Ovary (tissue), 9 donors: ENCODE results near the gene C16orf54. TPM values are rescaled to one million over a fixed set of nuclear protein-coding genes. Genes with fewer than 3 reads are reported as not detected.

Experiments used
- DNase-seq, 5 donors: peaks; one replicate each; pipeline ENCODE4 v3.0.0-alpha.2; 2019 to 2020
- H3K27ac ChIP-seq, 2 donors: fragments of 200-600 bp; one replicate each; pipeline versions ENCODE4 v1.5.1 to v1.8.0; 2019 to 2022
- H3K27me3 ChIP-seq: fragments of 200-600 bp; one replicate; pipeline ENCODE4 v1.8.0; 2022
- H3K36me3 ChIP-seq: fragments of 200-600 bp; sonication (generic); one replicate; pipeline ENCODE4 v1.5.1; 2019
- H3K4me1 ChIP-seq: one replicate; pipeline ENCODE4 v1.8.1; 2013; ENCODE audit warnings: mild to moderate bottlenecking, moderate library complexity; ENCODE audit not compliant: insufficient read depth
- H3K4me3 ChIP-seq: fragments of 200-600 bp; sonication (generic); one replicate; pipeline ENCODE4 v1.5.1; 2017
- H3K9me3 ChIP-seq, 2 donors: fragments of 200-600 bp in 1 of 2; sonication (generic) in 1 of 2; one replicate each; pipeline versions ENCODE4 v1.5.1 to v1.8.1; 2013 to 2019; ENCODE audit warnings: mild to moderate bottlenecking in 1 of 2, moderate library complexity in 1 of 2
- CTCF ChIP-seq, 3 donors: fragments of 450-650 bp in 2 of 3; fragments of 200-600 bp in 1 of 3; IDR thresholded peaks; one replicate each; pipeline versions ENCODE4 v1.5.1 to v1.8.0; 2016 to 2022; ENCODE audit warnings: antibody characterized with exemption in 3 of 3, mild to moderate bottlenecking in 1 of 3
- EP300 ChIP-seq: sonication (generic); formaldehyde crosslinking; IDR thresholded peaks from one replicate; pipeline ENCODE4 v1.6.1; 2017; ENCODE audit warnings: antibody characterized with exemption
- POLR2A ChIP-seq: fragments of 450-650 bp; IDR thresholded peaks from one replicate; pipeline ENCODE4 v1.6.1; 2017; ENCODE audit warnings: antibody characterized with exemption, mild to moderate bottlenecking, moderate library complexity
- WGBS, 3 donors: extraction: QIAGEN DNeasy Blood & Tissue Kit in 1 of 3; methylation state at CpG; one replicate each; pipeline versions ENCODE4 v1.1.5 to v1.1.7; 2013 to 2017; 5-methylcytosine and 5-hydroxymethylcytosine counted together
- intact Hi-C, 4 donors: fragments of 100-400 bp; cut with DNase I; formaldehyde crosslinking; loops; one replicate each; pipeline versions ENCODE4 v1.11.0 to v1.15.1; 2022 to 2023
- polyA plus RNA-seq, 2 donors: library from polyadenylated mRNA; stranded (reverse); fragments of 200-250 nt in 1 of 2; fragments of 350-450 nt in 1 of 2; fragmentation: Illumina TruSeq in 1 of 2; extraction: RNeasy Lipid Tissue Mini Kit (QIAGEN cat#74804) in 1 of 2; gene quantifications; one replicate each; pipeline ENCODE4 v1.2.3, GENCODE V29; 2013 to 2014
- total RNA-seq, 7 donors: library from RNA; depleted of rRNA in 2 of 7; stranded (reverse); fragments of >200 nt in 2 of 7; fragmentation: NEBNext Ultra II Directional in 3 of 7; extraction: Animal tissue kit (Norgen Biotek cat#: 25700) in 3 of 7; gene quantifications; one replicate each; pipeline versions ENCODE4 v1.1.0 to v1.2.4, GENCODE V29; 2016 to 2023
- donor health status: DM: no; HTN: no; CAD: no; lungs with moderate emphysema.
- donor health status: DM: no; HTN: no; CAD: no.
- donor health status: Bipolar disorder and iron deficiency.
- donor health status: DM: yes; HTN: yes; CAD: no.
- donor health status: DM: no; HTN: no; CAD: no.
- donor health status: DM: yes; HTN: yes; CAD: no.

Gene C16orf54
- total and polyA plus RNA-seq, 9 donors, result 0.12 to 1.7 (median 0.30) TPM

- Histone ChIP-seq H3K27me3 (no peaks in the 10 kb centered on the region), H3K4me1 (no peaks in the 10 kb centered on the region), H3K27ac (no peak overlapping the region), H3K9me3 (no peaks in the 10 kb centered on the region), H3K36me3 (no peaks in the 10 kb centered on the region), H3K4me3 (no peak overlapping the region)
- intact Hi-C loops, result no loop called here
- peak; percentile 55 to 80 (median 72) for DNase-seq
- 11 to 13% (median 12%) methylated on average over 14 of the region's 14 CpGs for WGBS, 3 donors
- TF ChIP-seq EP300, result no peak
- no peak for TF ChIP-seq POLR2A
- TF ChIP-seq CTCF (IDR thresholded peaks at IDR 0.05), result peak; percentile 60 to 72 (median 60)
These were observed 45.4 kb downstream of the C16orf54 start for GRCh38 chr16:29700253-29700987.

- WGBS, 3 donors, result 73 to 75% (median 73%) methylated on average over 11 of the region's 11 CpGs
- no peak for DNase-seq
- Histone ChIP-seq H3K4me3 (no peak overlapping the region), H3K27ac (no peak overlapping the region), H3K4me1 (peaks cover 3% of the 10 kb centered on the region), H3K27me3 (no peaks in the 10 kb centered on the region), H3K36me3 (no peaks in the 10 kb centered on the region), H3K9me3 (no peaks in the 10 kb centered on the region)
- intact Hi-C loops, result loop anchor here (2.0 to 10.0 kb wide), 3 partner anchors 323 to 335 kb away; partner anchors contain the start of genes C16orf92 (in 3 of the 4) and TLCD3B (in 1 of the 4)
- TF ChIP-seq CTCF (IDR thresholded peaks at IDR 0.05) (no peak), POLR2A (no peak), EP300 (no peak)
These were observed 46.2 kb downstream of the C16orf54 start for GRCh38 chr16:29699324-29700219.

- Histone ChIP-seq H3K4me1 (peaks cover 7% of the 10 kb centered on the region), H3K36me3 (no peaks in the 10 kb centered on the region), H3K27ac (no peak overlapping the region), H3K4me3 (no peak overlapping the region), H3K27me3 (no peaks in the 10 kb centered on the region), H3K9me3 (no peaks in the 10 kb centered on the region)
- intact Hi-C loops, result loop anchor here (2.0 to 10.0 kb wide), 3 partner anchors 324 to 336 kb away; partner anchors contain the start of genes C16orf92 (in 3 of the 4) and TLCD3B (in 1 of the 4)
- DNase-seq, result no peak
- TF ChIP-seq POLR2A, result no peak
- TF ChIP-seq EP300, result no peak
- TF ChIP-seq CTCF (IDR thresholded peaks at IDR 0.05), result no peak
- WGBS, 3 donors, result 83 to 87% (median 85%) methylated on average over 17 of the region's 17 CpGs
These were observed 47.1 kb downstream of the C16orf54 start for GRCh38 chr16:29698484-29699323.

- no peaks in the 10 kb centered on the region for H3K36me3 ChIP-seq
- TF ChIP-seq POLR2A, result no peak
- TF ChIP-seq EP300, result no peak
- TF ChIP-seq CTCF (IDR thresholded peaks at IDR 0.05), result no peak
- no peak overlapping the region for H3K4me3 ChIP-seq
- 36 to 60% (median 37%) methylated on average over 2 of the region's 2 CpGs for WGBS, 3 donors
- peaks cover 7% of the 10 kb centered on the region for H3K4me1 ChIP-seq
- intact Hi-C loops, result loop anchor here (2.0 to 10.0 kb wide), 3 partner anchors 325 to 337 kb away; partner anchors contain the start of genes C16orf92 (in 3 of the 4) and TLCD3B (in 1 of the 4)
- no peaks in the 10 kb centered on the region for H3K9me3 ChIP-seq
- no peaks in the 10 kb centered on the region for H3K27me3 ChIP-seq
- DNase-seq, result no peak
- no peak overlapping the region for H3K27ac ChIP-seq
These were observed 47.7 kb downstream of the C16orf54 start for GRCh38 chr16:29698042-29698441.
